SK-N-SH treated with all-trans-retinoic acid at 6 μM for 48 hours (cell line): ENCODE data around the gene CALML5.

Source experiments
- ATAC-seq: fragments of 200-7000 bp; cut with Tn5 transposase; 3 replicates; pipeline ENCODE4 v1.9.1; 2020; ENCODE audit warnings: mild to moderate bottlenecking, moderate library complexity
- BACH2 ChIP-seq: fragments of 250-450 bp; sonication (Bioruptor Pico); IDR thresholded peaks from 2 replicates; pipeline ENCODE4 v1.9.0; 2021; ENCODE audit warnings: mild to moderate bottlenecking, borderline replicate concordance
- CREB5 ChIP-seq: fragments of 250-450 bp; sonication (Bioruptor Pico); IDR thresholded peaks from 2 replicates; pipeline ENCODE4 v1.5.1; 2020; ENCODE audit warnings: low read depth, mild to moderate bottlenecking, moderate library complexity
- CSDC2 ChIP-seq: fragments of 250-450 bp; sonication (Bioruptor Pico); IDR thresholded peaks from 2 replicates; pipeline ENCODE4 v1.5.0; 2020; ENCODE audit warnings: mild to moderate bottlenecking, moderate library complexity
- CSRNP3 ChIP-seq: fragments of 250-450 bp; sonication (Bioruptor Pico); IDR thresholded peaks from 2 replicates; pipeline ENCODE4 v1.5.1; 2021; ENCODE audit warnings: mild to moderate bottlenecking, moderate library complexity
- ESRRG ChIP-seq: fragments of 250-450 bp; sonication (Bioruptor Pico); IDR thresholded peaks from 2 replicates; pipeline ENCODE4 v1.6.1; 2021; ENCODE audit warnings: mild to moderate bottlenecking
- GLIS3 ChIP-seq: fragments of 250-450 bp; sonication (Bioruptor Pico); IDR thresholded peaks from 2 replicates; pipeline ENCODE4 v1.5.0; 2020; ENCODE audit warnings: mild to moderate bottlenecking, moderate library complexity
- OSR1 ChIP-seq: fragments of 250-450 bp; sonication (Bioruptor Pico); IDR thresholded peaks from 2 replicates; pipeline ENCODE4 v1.8.0; 2022; ENCODE audit warnings: moderate library complexity, mild to moderate bottlenecking, inconsistent platforms
- PATZ1 ChIP-seq: fragments of 250-450 bp; sonication (Bioruptor Pico); IDR thresholded peaks from 2 replicates; pipeline ENCODE4 v1.8.0; 2020; ENCODE audit warnings: mild to moderate bottlenecking, moderate library complexity, borderline replicate concordance
- POU6F1 ChIP-seq: fragments of 250-450 bp; sonication (Bioruptor Pico); IDR thresholded peaks from 2 replicates; pipeline ENCODE4 v1.8.0; 2021; ENCODE audit warnings: low read depth, mild to moderate bottlenecking, moderate library complexity, borderline replicate concordance
- PPARA ChIP-seq: fragments of 250-450 bp; sonication (Bioruptor Pico); IDR thresholded peaks from 2 replicates; pipeline ENCODE4 v1.5.0; 2020; ENCODE audit warnings: mild to moderate bottlenecking, borderline replicate concordance
- RARB ChIP-seq: fragments of 250-450 bp; sonication (Bioruptor Pico); IDR thresholded peaks from 2 replicates; pipeline ENCODE4 v1.8.0; 2021; ENCODE audit warnings: mild to moderate bottlenecking, moderate library complexity
- SNAI2 ChIP-seq: fragments of 250-450 bp; sonication (Bioruptor Pico); IDR thresholded peaks from 2 replicates; pipeline ENCODE4 v1.5.0; 2020; ENCODE audit warnings: mild to moderate bottlenecking, moderate library complexity
- TCF4 ChIP-seq: fragments of 250-450 bp; sonication (Bioruptor Pico); IDR thresholded peaks from 2 replicates; pipeline ENCODE4 v1.8.0; 2021; ENCODE audit warnings: mild to moderate bottlenecking, moderate library complexity, borderline replicate concordance
- TOX ChIP-seq: fragments of 250-450 bp; sonication (Bioruptor Pico); IDR thresholded peaks from 2 replicates; pipeline ENCODE4 v1.8.0; 2021; ENCODE audit warnings: mild to moderate bottlenecking, moderate library complexity, borderline replicate concordance
- TSHZ2 ChIP-seq: fragments of 250-450 bp; sonication (Bioruptor Pico); IDR thresholded peaks from 2 replicates; pipeline ENCODE4 v1.5.0; 2020; ENCODE audit warnings: mild to moderate bottlenecking, moderate library complexity
- ZC3H10 ChIP-seq: fragments of 250-450 bp; sonication (Bioruptor Pico); IDR thresholded peaks from 2 replicates; pipeline ENCODE4 v1.5.1; 2021; ENCODE audit warnings: mild to moderate bottlenecking, moderate library complexity
- ZFP3 ChIP-seq: fragments of 250-450 bp; sonication (Bioruptor Pico); IDR thresholded peaks from 2 replicates; pipeline ENCODE4 v1.5.0; 2020; ENCODE audit warnings: mild to moderate bottlenecking, moderate library complexity
- ZFP30 ChIP-seq: fragments of 450-650 bp; formaldehyde crosslinking; IDR thresholded peaks from 2 replicates; pipeline ENCODE4 v1.5.0; 2022; ENCODE audit warnings: mild to moderate bottlenecking, moderate library complexity
- ZNF565 ChIP-seq: fragments of 450-650 bp; formaldehyde crosslinking; conservative IDR thresholded peaks from 2 replicates; pipeline ENCODE4 v1.5.0; 2020; ENCODE audit warnings: low read depth, mild to moderate bottlenecking, moderate library complexity
- ZNF70 ChIP-seq: fragments of 450-650 bp; formaldehyde crosslinking; IDR thresholded peaks from 2 replicates; pipeline ENCODE4 v1.5.0; 2020; ENCODE audit warnings: mild to moderate bottlenecking, moderate library complexity
- ZNF8 ChIP-seq: fragments of 450-650 bp; formaldehyde crosslinking; IDR thresholded peaks from 2 replicates; pipeline ENCODE4 v1.5.0; 2020; ENCODE audit warnings: mild to moderate bottlenecking, moderate library complexity

Gene CALML5

GRCh38 chr10:5457741-5458140 lies 41.6 kb downstream of the CALML5 start:
- TF ChIP-seq PATZ1 (CRISPR knock-in tag): no peak
- no peak for ATAC-seq

- no peak for ATAC-seq
- TF ChIP-seq OSR1 (no peak), PPARA (CRISPR knock-in tag) (no peak), ZFP3 (CRISPR knock-in tag) (no peak), SNAI2 (CRISPR knock-in tag) (no peak), CREB5 (CRISPR knock-in tag) (no peak), ZFP30 (CRISPR knock-in tag) (no peak), TOX (CRISPR knock-in tag) (no peak)
- TF ChIP-seq, all 23 proteins: peak for 0
Measured at GRCh38 chr10:5456563-5456962, 42.8 kb downstream of the CALML5 start.

- ATAC-seq: no peak
- TF ChIP-seq ZNF70 (CRISPR knock-in tag) (no peak), PPARA (CRISPR knock-in tag) (no peak), ZNF8 (CRISPR knock-in tag) (no peak), CSRNP3 (no peak)
- TF ChIP-seq, all 23 proteins: peak for 0
Measured at GRCh38 chr10:5453749-5454489, 45.5 kb downstream of the CALML5 start.

GRCh38 chr10:5450605-5451384 lies 48.6 kb downstream of the CALML5 start:
- TF ChIP-seq ZNF70 (CRISPR knock-in tag): no peak
- TF ChIP-seq ZNF8 (CRISPR knock-in tag): no peak
- no peak for TF ChIP-seq CSDC2
- TF ChIP-seq BACH2: no peak
- no peak for TF ChIP-seq TSHZ2
- TF ChIP-seq ZFP3 (CRISPR knock-in tag): no peak
- no peak for TF ChIP-seq TCF4
- TF ChIP-seq ZC3H10: no peak
- no peak for TF ChIP-seq OSR1
- no peak for TF ChIP-seq PATZ1 (CRISPR knock-in tag)
- no peak for TF ChIP-seq SNAI2 (CRISPR knock-in tag)
- no peak for TF ChIP-seq RARB (CRISPR knock-in tag)
- no peak for TF ChIP-seq TOX (CRISPR knock-in tag)
- no peak for TF ChIP-seq ZNF565
- TF ChIP-seq ZFP30 (CRISPR knock-in tag): no peak
- no peak for TF ChIP-seq GLIS3
- TF ChIP-seq POU6F1 (CRISPR knock-in tag): no peak
- no peak for TF ChIP-seq ESRRG
- no peak for TF ChIP-seq CREB5 (CRISPR knock-in tag)
- TF ChIP-seq, all 23 proteins: peak for 0
- ATAC-seq: no peak
